Occipital lobe (tissue), 2 donors: ENCODE data around the gene SOX30. TPM values are rescaled to one million over a fixed set of nuclear protein-coding genes. Genes with fewer than 3 reads are reported as not detected.

Source experiments
- DNase-seq: peaks from one replicate; lab custom pipeline; 2025; lab: John Stamatoyannopoulos, UW
- total RNA-seq: library from RNA; depleted of rRNA; stranded (reverse); fragments of >200 nt; gene quantifications from one replicate; pipeline ENCODE4 v1.2.3, GENCODE V29; 2014

The SOX30 gene
- total RNA-seq, 1 donor from 2014 or later, result not detected

DNA sequence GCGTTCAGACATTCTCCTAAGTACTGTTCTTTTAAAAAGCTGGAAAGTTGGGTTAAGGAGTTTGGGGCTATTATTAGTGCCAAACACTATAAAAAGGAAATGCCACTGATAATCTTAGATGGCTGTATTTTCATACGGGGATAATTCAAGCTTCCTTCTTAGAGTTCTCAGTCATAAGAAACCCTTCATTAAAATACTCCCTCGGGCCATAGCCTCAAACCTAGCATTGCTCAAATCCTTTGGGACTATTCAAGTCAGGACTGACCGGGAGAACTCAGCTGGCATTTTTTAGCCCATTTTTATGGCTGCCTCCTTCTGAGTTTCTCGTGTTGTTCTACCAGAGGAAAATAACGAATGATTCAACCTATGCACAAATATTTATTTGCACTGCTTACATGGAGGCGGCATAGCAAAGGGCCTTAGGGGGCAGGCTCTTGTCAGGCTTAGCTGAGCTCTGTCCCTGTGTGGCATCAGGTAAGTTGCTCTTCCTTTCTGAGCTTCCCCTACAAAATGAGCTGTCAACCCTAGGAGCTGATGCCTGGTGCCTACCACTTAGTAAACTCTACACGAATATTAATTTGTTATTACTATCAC, 43.2 kb downstream of the SOX30 start:
- DNase-seq, result no peak

DNA sequence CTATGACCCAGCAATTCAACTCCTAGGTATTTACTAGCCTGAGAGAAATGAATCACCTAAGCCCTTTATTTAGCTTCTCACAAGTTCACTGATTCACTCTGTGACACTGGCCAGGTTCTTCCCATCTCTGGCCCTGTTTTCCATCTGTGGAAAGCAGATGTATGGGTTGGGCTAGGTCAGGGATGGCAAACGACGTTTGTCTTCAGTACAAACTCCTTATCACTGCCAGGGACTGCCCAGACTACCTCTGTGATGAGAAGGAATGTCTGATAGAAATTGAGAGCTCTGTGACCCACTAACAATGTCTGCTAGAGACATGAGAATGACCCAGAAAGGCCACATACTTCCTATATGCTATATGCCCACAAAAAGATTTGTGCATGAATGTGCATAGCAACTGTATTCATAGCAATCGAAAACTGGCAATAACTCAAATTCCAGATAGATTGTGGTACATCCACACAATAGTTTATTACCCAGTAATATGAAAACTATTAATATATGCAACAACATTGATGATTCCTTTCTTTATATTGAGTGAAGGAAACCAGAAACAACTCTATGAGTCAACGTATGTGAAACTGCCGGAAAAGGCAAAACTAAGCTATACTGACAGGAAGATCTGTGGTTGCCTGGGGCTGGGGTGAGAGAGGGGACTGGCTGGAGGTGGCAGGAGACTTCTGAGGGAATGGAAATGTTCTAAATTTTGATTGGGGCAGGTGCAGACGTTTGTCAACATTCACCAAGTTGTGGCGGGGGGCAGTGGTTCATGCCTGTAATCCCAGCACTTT, 44.7 kb downstream of the SOX30 start:
- DNase-seq, result no peak

DNA sequence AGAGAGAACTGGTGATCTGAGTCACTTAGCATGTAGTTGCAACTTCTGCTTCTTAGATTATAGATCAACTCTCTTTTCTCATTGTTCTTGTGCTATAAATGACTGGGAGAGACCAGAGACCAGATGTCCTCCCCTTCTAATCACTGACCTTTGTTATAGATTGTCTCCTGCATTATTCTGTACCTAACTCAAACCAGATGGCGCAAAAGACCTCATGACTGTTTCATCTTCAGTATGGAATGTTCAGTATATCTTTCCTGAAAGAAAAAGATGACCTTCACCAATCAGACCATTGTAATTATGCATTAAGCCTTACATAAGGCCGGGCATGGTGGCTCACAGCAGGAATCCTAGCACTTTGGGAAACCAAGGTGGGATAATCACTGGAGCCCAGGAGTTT, 46.2 kb downstream of the SOX30 start:
- no peak for DNase-seq

DNA sequence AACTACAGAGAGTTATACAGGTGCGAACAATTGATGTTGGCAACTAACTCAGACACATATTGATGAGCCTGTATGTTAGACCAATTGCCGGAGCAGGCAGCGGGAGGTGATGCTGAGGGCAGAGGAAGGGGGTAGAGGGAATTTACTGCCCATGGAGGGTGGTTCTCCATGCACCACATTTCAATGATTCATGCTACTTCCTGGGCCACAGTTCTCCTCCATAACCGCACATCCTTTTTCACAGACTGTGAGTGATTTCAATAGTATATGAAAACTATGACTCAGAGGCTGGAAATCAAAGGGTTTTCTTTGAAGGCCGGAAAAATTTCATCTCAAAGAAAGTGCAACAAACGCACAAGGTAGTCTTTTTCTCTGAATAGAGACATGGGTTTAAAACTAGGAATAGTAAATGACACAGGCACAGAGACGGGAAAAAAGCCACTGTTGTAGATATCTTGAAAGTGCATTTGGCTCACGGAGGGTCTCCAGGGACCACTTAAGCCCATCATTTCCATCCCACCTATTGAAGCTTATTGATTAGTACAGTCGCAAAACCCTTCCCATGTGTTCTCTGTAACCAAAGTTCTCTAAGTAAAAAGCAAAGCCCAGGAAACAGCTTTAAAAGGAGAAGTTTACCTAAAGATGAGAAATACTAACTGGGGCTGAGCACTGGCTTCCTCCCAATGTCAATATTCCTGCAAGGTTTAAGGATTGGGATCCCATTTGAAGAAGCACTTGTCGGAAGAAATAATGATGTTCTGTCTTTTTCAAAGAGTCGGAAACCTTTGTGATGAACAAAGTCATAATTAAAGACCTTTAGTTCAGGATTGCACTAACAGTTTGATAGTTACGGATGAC, 48.7 kb downstream of the SOX30 start:
- DNase-seq, result no peak

DNA sequence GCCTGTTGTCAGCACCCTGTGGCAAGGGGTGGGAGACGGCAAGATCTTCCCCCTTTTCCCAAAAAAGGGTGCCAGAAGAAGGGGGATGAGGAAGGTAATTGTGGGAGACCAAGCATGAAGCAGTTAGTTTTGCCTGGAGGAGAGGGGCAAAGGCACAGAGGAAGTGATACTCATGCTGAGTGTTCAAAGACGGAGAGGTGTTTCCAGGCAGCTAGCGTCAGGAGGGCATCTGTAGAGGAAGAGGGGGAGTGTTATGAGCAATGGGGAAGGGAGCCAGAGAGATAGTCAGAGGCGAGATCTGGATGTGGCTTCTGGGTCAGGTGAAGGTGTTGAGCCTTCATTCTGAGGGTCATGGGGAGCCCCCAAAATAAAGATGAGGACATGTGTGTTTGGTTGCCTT, 49.7 kb downstream of the SOX30 start:
- DNase-seq, result no peak

DNA sequence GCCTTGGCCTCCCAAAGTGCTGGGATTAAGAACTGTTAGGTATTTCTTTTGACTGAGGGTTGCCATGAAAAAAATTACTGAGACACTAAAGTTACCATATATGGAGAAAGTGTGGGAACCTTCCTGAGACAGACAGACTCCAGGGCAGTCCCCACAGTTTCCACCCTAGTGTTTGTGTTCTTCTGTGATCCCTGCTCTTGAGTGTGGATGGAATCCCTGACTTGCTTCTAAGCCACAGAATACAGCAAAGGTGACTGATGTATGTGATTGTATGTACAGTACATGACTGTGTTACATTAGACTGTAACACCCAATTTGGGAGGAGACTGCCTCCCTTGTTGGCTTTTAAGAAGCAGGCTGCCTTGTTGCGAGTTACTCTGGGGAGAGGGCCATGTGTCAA, 52.0 kb downstream of the SOX30 start:
- no peak for DNase-seq

DNA sequence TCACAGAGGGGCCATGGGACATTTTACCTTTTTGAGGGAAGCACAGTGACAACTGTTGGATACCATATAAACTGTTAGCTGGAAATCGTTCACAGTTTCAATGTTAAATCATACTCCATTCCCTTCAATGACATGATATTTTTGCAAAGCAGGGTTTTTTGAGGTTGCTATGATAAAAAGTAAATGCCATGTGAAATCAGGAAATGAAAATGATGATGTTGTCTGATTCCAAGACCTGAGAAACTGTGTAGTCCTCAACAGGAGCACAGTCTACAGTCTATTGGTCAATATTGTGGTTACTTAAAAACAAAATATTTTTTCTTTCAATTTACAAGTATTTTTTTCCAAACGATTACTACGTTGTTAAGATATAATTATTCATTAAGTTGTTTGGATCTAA, 52.7 kb downstream of the SOX30 start:
- DNase-seq, result no peak

DNA sequence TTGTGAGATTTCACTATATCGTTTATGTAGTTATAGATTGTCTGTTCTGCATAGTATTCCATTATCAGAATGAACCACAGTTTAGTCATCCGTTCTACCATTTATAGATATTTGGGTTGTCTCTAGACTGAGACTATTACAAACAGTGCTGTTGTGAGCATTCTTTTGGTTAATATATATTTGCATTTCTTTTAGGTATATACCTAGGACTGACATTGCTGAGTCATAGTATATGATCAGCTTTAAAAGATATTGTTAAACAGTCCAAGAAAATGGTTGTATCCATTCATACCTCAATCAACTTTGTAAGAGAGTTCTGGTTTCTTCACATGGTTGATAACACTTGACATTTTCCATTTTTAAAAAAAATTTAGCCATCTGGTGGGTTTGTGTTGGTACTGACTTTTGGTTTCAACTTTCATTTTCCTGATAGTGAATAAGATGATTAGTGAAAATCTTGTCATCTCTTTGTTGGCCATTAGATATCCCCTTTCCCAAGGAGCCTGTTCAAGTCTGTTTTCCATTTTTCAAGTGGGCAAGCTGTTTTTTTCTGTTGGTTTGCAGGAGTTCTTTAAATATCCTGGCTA, 53.8 kb downstream of the SOX30 start:
- DNase-seq, result no peak

DNA sequence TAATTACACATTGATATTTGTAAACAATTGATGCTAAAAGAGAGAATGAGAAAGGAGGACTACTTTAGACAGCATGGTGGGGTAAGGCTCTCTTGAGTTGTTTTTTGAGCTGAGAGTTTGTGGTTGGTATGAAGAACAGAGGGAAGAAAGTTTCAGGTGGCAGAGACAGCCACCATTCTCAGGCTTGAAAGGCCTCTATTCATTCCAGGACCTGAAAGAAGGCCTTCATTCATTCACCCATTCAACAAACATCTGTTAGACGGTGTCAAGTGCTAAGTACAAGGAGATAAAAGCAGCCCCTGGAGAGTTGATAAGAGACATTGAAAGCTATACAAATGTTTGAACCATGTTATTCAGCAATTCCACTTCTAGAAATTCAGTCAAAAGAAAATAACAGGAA, 55.0 kb downstream of the SOX30 start:
- DNase-seq, result no peak

DNA sequence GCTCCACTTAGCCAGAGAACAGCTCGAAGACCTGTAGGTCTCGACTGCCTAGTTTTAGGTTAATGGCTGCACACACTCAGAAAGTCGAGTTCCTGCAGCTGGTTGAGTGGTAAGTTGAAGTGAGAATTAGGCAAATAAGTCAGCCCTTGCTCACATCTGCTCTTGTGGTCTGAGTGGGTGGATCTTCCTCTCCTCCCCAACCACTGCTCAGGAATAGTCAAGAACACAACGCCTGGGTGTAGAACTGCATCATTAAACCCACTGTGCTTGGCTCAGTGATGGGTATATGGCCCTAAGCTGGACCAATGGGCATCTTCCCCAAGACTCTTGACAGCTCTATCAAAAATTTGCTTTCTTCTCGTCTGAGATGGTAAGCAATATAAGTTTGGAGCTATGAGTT, 55.8 kb downstream of the SOX30 start:
- DNase-seq, result no peak

DNA sequence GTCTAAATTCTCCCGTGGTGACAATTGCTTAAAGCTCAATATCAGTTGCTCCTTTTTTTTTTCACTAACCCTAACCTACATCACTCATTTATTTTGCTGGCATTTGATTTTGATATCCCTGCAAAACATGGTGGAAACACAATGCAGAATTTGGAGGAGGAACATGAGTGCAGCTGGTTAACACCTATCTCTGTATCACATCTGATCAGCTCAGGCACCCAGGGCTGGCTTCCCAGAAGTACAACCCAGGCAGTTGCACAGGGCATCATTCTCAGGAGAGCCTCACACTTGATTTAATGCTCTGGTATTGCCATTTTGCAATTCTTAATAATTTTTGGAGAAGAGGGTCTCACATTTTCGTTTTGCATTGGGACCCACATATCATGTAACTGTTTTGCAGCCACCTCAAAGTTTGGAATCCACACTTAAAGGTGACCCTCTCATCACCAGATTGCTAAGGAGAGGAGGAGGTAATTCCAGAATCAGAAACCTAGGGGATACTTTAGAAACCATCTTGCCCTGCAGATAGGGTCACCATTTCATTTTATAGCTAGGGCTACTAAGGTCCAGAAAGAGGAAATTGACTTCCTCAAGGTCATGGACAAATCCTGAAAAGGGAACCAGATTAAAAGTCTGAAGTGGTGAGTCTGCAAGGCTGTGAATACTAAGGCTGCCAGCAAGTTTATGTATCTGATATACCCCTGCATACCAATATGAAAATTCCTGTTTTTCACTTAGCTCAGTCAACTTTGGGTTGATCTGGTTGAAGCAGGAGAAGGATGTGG, 57.4 kb downstream of the SOX30 start:
- DNase-seq, result no peak

DNA sequence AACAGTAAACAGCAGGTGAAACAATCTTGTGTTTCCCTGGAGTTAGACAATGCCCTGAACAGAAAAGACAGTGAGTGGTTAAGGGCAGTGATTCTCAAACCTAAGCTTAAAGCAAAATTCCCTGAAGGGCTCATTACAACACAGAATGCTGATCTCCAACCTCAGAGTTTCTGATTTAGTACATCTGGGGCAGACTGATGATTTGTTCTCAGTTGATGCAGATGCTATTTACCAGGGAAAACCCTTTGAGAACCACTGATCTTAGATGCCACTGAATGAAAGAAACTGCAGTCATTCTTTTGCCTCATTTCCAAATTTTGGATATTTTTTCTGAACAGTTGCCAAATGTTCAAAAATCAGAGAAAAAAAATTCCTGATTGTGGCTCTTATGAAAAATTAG, 58.0 kb downstream of the SOX30 start:
- DNase-seq, result no peak

DNA sequence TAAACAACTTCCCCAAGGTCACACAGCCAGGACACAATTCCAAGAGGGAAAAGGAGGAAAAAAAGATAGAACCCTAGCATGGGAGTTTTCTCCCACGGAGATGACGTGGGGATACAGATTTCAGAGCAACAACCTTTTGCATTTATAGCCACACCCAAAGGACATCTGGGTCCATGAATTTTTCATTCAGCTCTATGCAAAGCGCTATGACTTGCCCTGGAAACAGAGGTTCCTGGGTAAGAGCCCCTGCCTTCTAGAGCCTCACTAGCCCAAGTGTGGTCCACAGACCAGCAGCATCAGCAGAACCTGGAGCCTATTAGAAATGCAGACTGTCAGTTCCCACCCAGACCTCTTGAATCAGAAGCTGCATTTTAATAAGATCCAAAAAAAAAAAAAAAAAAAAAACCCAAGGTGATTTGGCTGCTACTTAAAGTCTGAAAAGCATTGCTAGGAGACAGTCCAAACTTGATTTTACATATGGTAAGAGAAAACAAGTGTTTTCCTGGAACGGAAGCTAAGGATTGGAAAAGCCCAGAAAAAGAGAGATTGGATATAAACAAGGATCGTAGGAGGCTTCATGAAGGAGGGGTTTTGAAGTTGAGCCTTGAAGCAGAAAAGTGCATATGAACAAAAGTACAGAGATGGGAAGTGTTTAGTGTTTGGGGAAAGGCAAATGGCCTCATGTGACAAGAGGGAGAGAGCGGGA, 59.0 kb downstream of the SOX30 start:
- DNase-seq, result no peak

DNA sequence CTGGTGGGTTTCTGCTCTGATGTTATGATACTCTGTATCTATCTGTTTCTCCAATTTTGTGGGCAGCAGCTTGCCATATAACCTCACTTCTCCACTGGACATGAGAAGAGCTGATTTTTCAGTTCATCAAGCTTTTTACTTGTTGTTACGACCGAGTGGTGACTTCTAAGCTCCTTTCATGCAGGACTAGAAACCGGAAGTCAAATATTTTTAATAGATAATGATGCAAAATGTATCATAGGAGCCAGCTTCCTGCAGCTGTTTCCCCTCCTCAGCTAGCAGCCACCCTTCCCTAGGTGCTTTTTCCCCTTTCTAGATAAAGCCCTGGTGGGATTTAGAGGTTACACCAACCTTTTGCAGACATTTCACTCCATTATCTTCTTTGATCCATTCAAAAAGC, 59.6 kb downstream of the SOX30 start:
- DNase-seq, result no peak

DNA sequence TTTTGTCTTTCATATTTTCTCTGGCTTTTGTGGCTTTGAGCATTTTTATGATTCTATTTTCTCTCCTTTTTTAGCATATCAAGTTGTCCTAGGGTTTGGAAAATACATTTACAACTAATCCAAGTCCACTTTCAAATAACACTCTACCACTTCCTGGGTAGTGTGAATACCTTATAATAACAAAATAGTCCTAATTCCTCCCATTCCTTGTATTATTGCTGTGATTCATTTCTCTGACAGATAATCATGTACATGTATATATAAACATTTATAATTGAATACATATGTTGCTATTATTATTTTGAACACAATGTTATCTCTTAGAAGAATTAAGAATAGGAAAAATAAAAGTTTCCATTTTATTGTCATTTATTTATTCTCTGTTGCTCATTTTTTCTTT, 61.8 kb downstream of the SOX30 start:
- no peak for DNase-seq

DNA sequence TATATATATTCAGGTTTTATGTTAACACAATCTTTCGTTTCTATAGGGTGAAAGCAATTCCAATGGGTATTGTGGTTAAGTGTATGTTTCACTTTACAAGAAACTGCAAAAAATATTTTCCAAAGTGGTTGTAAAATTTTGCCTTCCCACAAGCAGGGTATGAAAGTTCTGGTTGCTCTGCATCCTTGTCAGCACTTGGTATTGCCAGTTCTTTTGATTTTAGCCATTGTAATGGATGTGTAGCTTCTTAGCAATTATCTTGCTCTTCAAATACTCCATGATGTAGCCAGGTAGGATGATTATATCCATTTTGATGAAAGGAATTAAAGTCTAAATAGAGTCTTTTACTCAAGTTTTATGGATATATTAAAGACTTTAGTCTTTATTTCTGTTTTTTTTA, 67.6 kb downstream of the SOX30 start:
- no peak for DNase-seq

DNA sequence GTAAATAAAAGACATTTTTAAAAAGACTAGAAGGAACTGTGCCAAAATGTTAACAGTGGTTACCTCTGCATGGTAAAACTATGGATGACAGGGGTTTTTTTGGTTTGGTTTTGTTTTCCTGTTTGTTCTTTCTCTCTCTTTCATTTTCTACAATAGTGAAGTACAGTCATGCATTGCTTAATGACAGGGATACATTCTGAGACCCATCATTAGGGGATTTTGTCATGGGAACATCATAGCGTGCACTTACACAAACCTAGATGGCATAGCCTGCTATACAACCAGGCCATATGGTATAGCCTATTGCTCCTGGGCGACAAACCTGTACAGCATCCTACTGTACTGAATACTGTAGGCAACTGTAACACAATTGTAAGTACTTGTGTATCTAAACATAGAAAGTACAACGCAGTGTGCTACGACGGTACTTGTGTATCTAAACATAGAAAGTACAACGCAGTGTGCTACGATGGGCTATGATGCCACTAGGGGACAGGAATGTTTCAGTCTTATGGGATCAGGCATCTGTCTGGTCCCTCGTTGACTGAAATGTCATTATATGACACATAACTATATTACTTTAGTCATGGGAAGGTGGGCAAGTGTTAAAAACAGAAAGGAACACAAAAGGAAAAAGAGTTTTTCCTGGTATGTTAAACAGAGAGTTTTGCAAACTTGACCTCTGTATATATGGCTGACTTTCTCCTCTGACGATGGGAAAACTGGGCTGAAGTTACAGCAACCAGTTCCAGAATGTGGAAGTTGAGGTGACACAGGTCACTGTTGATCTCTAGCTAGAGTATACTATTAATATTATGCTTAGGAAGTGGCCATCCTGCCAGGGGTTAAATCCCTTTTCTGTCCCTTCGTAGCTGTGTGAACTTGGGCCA, 69.3 kb downstream of the SOX30 start:
- DNase-seq, result no peak

DNA sequence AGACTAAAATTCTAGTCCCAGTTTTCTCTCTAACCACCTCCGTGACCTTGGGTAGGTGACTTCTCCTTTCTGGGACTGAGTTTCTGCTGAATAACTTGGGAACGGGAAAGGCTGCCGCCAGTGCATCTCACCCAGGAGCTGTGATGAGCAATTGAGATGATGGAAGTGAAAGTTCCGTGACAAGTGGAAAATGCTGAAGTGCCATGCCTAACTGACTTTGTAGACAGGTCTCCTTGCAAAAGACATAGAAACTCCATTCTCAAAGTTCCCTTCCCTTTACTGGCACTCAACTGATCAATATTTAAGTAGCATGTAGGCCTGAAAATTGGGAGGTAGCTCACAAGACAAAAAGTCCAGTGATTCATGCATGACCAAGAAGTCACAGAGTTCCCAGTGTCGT, 70.3 kb downstream of the SOX30 start:
- DNase-seq, result no peak

DNA sequence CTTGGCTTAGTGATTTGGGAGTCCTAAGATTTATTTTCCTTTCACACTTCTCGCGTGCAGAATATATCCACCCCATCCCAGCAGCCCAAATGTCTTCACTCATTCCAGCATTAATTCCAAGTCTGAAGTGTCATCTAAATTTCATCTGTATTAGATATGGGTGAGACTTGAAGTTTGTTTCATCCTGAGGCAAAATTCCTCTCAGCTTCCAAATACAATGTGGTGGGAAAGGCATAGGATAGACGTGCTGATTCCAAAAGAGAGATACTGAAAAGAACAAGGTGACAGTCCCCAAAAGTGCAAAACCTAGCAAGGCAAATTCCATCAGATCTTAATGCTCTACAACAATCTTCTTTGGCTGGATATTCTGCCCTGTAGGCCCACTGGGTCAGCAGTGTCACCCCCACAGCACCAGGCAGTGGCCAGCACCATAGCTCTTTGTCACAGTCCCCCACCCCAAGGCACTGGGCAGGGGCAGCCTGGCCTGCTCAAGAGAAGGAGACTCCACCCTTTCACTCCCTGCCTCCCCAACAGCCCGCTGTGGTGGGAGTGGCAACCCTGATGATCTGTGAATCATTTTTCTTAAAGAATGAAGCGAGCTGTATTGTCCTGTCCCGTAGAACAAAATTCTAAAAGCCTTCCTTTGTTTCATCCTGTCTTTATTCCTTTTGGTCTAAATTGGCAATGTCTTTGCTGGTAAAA, 74.0 kb downstream of the SOX30 start:
- no peak for DNase-seq
